DOHH2 (cell line): Measurements from ENCODE around the gene CAP1.

Source experiments
- CTCF ChIP-seq: fragments of 200-600 bp; sonication (generic); IDR thresholded peaks from one replicate; pipeline ENCODE4 v1.5.1; 2014; ENCODE audit warnings: antibody characterized with exemption, mild to moderate bottlenecking, low read depth, low read length; ENCODE audit not compliant: poor library complexity, severe bottlenecking
- EZH2phosphoT487 ChIP-seq: fragments of 200-600 bp; sonication (generic); IDR thresholded peaks from 2 replicates; pipeline ENCODE4 v1.6.1; 2017; ENCODE audit warnings: borderline replicate concordance, mild to moderate bottlenecking, antibody characterized with exemption, low read length, moderate library complexity, mixed read lengths

- no peak for TF ChIP-seq CTCF
- TF ChIP-seq EZH2phosphoT487, result no peak
These were observed 923 bp downstream of the CAP1 start for GRCh38 chr1:40041466-40041838.
